SK-N-SH treated with all-trans-retinoic acid at 6 μM for 48 hours (cell line): ENCODE data around the gene NPR3.

ENCODE experiments used
- ARNTL ChIP-seq: fragments of 450-650 bp; formaldehyde crosslinking; IDR thresholded peaks from 2 replicates; pipeline ENCODE4 v1.5.0; 2020; ENCODE audit warnings: low read depth, mild to moderate bottlenecking, moderate library complexity, borderline replicate concordance
- ISL1 ChIP-seq: fragments of 250-450 bp; sonication (Bioruptor Pico); IDR thresholded peaks from 2 replicates; pipeline ENCODE4 v2.1.2; 2022; ENCODE audit warnings: mild to moderate bottlenecking, moderate library complexity
- RARB ChIP-seq: fragments of 250-450 bp; sonication (Bioruptor Pico); IDR thresholded peaks from 2 replicates; pipeline ENCODE4 v1.8.0; 2021; ENCODE audit warnings: mild to moderate bottlenecking, moderate library complexity
- SNAI2 ChIP-seq: fragments of 250-450 bp; sonication (Bioruptor Pico); IDR thresholded peaks from 2 replicates; pipeline ENCODE4 v1.5.0; 2020; ENCODE audit warnings: mild to moderate bottlenecking, moderate library complexity
- TF ChIP-seq, protein P1 (sequence below): fragments of 250-450 bp; sonication (Bioruptor Pico); IDR thresholded peaks from 2 replicates; pipeline ENCODE4 v1.8.0; 2020; ENCODE audit warnings: mild to moderate bottlenecking, moderate library complexity, borderline replicate concordance

DNA sequence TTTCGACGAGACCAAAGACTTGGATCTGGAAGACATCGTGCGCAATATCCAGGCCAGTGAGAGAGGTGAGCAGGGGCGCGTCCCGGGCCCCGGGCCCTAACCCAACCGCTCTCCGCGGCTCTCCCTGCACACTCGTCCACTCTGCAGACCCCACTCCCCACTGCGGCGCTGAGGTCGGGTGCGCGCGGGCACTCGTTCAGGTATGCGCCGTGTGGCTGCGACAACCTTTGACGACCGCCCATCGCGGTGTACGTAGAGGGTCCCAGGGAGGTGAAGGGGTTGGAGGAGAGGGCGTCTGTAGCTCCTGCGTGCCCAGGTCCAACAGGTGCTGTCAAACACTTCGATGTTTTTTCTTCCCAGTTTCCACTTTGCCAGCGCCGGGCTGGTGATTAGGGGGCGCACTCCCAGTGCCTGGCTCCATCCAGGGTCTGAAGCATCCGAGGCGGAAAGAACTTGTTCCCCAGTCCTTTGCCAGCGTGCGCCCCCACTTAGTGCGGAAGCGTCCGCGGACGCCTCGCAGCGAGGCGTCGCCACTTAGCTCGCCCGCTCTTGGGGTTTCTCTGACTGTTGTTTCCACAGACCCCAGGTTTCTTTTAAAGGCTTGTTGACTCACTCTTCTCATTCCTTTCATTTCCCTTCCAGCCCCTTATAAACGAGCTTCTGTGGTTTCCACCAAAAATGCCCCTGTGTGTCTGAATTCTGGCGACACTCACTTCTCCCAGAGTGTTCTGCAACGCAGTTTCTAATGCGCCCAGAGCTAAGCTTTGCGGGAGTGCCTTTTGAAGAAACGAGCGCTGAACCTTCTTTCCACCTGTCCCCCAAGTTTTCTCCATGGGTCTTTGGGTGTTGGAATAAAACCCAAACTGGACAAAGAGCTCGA lies 1.6 kb downstream of the NPR3 start:
- TF ChIP-seq RARB (CRISPR knock-in tag), result no peak
- TF ChIP-seq, protein P1, sequence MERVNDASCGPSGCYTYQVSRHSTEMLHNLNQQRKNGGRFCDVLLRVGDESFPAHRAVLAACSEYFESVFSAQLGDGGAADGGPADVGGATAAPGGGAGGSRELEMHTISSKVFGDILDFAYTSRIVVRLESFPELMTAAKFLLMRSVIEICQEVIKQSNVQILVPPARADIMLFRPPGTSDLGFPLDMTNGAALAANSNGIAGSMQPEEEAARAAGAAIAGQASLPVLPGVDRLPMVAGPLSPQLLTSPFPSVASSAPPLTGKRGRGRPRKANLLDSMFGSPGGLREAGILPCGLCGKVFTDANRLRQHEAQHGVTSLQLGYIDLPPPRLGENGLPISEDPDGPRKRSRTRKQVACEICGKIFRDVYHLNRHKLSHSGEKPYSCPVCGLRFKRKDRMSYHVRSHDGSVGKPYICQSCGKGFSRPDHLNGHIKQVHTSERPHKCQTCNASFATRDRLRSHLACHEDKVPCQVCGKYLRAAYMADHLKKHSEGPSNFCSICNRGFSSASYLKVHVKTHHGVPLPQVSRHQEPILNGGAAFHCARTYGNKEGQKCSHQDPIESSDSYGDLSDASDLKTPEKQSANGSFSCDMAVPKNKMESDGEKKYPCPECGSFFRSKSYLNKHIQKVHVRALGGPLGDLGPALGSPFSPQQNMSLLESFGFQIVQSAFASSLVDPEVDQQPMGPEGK, result no peak
- TF ChIP-seq ARNTL (CRISPR knock-in tag), result no peak
- TF ChIP-seq ISL1 (CRISPR knock-in tag), result no peak
- no peak for TF ChIP-seq SNAI2 (CRISPR knock-in tag)
